ENCODE data around the gene APMAP. TPM values are rescaled to one million over a fixed set of nuclear protein-coding genes. Genes with fewer than 3 reads are reported as not detected.

APMAP gene
- total RNA-seq, 4 donors from 2014 or later, result 45.3 to 83.1 (median 54.1) TPM

GRCh38 chr20:25038591-25039015, 46.1 kb upstream of the APMAP start:
- peaks cover 0 to under 1% (median 0%) of the 10 kb centered on the region in 3 donors for H3K36me3 ChIP-seq
- no peak for TF ChIP-seq POLR2A (IDR thresholded peaks at IDR 0.05)
- no peak for TF ChIP-seq CTCF (IDR thresholded peaks at IDR 0.05)
- no peak for TF ChIP-seq EP300 (IDR thresholded peaks at IDR 0.05)
- peak overlapping the region; percentile 38 to 89 (median 78) for H3K27ac ChIP-seq
- H3K9me3 ChIP-seq, result no peaks in the 10 kb centered on the region
- H3K4me1 ChIP-seq, result peaks cover 14 to 100% (median 95%) of the 10 kb centered on the region in 4 donors
- DNase-seq (ENCODE audit: low spot score in 2 of 2), result no peak
- WGBS, 2 donors, result 50 to 88% methylated on average over 3 to 5 of the region's 6 CpGs
- H3K27me3 ChIP-seq, result no peaks in the 10 kb centered on the region
- no peak overlapping the region for H3K4me3 ChIP-seq

GRCh38 chr20:25038103-25038410, 45.5 kb upstream of the APMAP start:
- 62 to 80% methylated on average over 3 of the region's 3 CpGs for WGBS, 2 donors
- no peak overlapping the region for H3K4me3 ChIP-seq

GRCh38 chr20:25037288-25038102, 44.9 kb upstream of the APMAP start:
- H3K4me1 ChIP-seq, result peaks cover 14 to 100% (median 95%) of the 10 kb centered on the region in 4 donors
- 54 to 66% methylated on average over 15 of the region's 15 CpGs for WGBS, 2 donors
- no peaks in the 10 kb centered on the region for H3K27me3 ChIP-seq
- no peak overlapping the region for H3K4me3 ChIP-seq
- H3K27ac ChIP-seq, result peak overlapping the region; percentile 6 to 89 (median 78)
- no peak for DNase-seq (ENCODE audit: low spot score in 2 of 2)
- no peaks in the 10 kb centered on the region for H3K36me3 ChIP-seq
- no peak for TF ChIP-seq EP300 (IDR thresholded peaks at IDR 0.05)
- no peak for TF ChIP-seq POLR2A (IDR thresholded peaks at IDR 0.05)
- no peak for TF ChIP-seq CTCF (IDR thresholded peaks at IDR 0.05)
- no peaks in the 10 kb centered on the region for H3K9me3 ChIP-seq

More at GRCh38 chr20:25038103-25038410, 45.5 kb upstream of the APMAP start:
- Histone ChIP-seq H3K27me3 (no peaks in the 10 kb centered on the region), H3K27ac (peak overlapping the region; percentile 34 to 89 (median 78)), H3K4me1 (peaks cover 14 to 100% (median 95%) of the 10 kb centered on the region in 4 donors), H3K36me3 (no peaks in the 10 kb centered on the region), H3K9me3 (no peaks in the 10 kb centered on the region)
- TF ChIP-seq CTCF (IDR thresholded peaks at IDR 0.05) (no peak), EP300 (IDR thresholded peaks at IDR 0.05) (no peak), POLR2A (IDR thresholded peaks at IDR 0.05) (no peak)
- no peak for DNase-seq (ENCODE audit: low spot score in 2 of 2)

- Histone ChIP-seq H3K36me3 (no peaks in the 10 kb centered on the region), H3K9me3 (no peaks in the 10 kb centered on the region), H3K4me1 (peaks cover 14 to 100% (median 95%) of the 10 kb centered on the region in 4 donors), H3K27ac (peak overlapping the region; percentile 40 to 89 (median 72)), H3K27me3 (no peaks in the 10 kb centered on the region), H3K4me3 (peak overlapping the region in 1 of 4 donors; percentile 6)
- 4 to 11% methylated on average over 7 of the region's 7 CpGs for WGBS, 2 donors
- no peak for DNase-seq (ENCODE audit: low spot score in 2 of 2)
- TF ChIP-seq EP300 (IDR thresholded peaks at IDR 0.05) (no peak), POLR2A (IDR thresholded peaks at IDR 0.05) (no peak), CTCF (IDR thresholded peaks at IDR 0.05) (no peak)
Measured at GRCh38 chr20:25036331-25036936, 43.9 kb upstream of the APMAP start.

- WGBS, 2 donors, result 11 to 15% methylated on average over 4 of the region's 4 CpGs
- H3K4me1 ChIP-seq, result peaks cover 14 to 100% (median 95%) of the 10 kb centered on the region in 4 donors
- TF ChIP-seq CTCF (IDR thresholded peaks at IDR 0.05), result no peak
- no peak for TF ChIP-seq POLR2A (IDR thresholded peaks at IDR 0.05)
- no peak for TF ChIP-seq EP300 (IDR thresholded peaks at IDR 0.05)
- H3K4me3 ChIP-seq, result no peak overlapping the region
- no peaks in the 10 kb centered on the region for H3K27me3 ChIP-seq
- peak overlapping the region; percentile 40 to 89 (median 72) for H3K27ac ChIP-seq
- no peak for DNase-seq (ENCODE audit: low spot score in 2 of 2)
- H3K36me3 ChIP-seq, result no peaks in the 10 kb centered on the region
- no peaks in the 10 kb centered on the region for H3K9me3 ChIP-seq
Measured at GRCh38 chr20:25035921-25036320, 43.4 kb upstream of the APMAP start.

All from tibial nerve (tissue), 4 donors.